K562 (cell line): Measurements from ENCODE around the gene LZTS2. TPM values are rescaled to one million over a fixed set of nuclear protein-coding genes. Genes with fewer than 3 reads are reported as not detected.

ENCODE experiments used
- ATAC-seq: fragments of 200-7000 bp; cut with Tn5 transposase; 3 replicates; pipeline ENCODE4 v1.9.1; 2020; ENCODE audit warnings: moderate library complexity
- BruUV-seq: library from RNA; stranded (reverse); fragments of 400-500 nt; replicated peaks from 2 replicates; lab custom pipeline; 2021; lab: Mats Ljungman, UMichigan
- CTCF ChIA-PET: fragments of 300-600 bp; formaldehyde crosslinking; extraction: SDS; loops from one replicate; lab custom pipeline; 2021; ENCODE audit warnings: low intra/inter-chr PET ratio; lab: Yijun Ruan, JAX
- POLR2A ChIA-PET: fragments of 300-600, 350-650 bp; sonication (Branson Sonifier 250); formaldehyde crosslinking; extraction: SDS; loops from one replicate; lab custom pipeline; 2021; ENCODE audit warnings: antibody characterized with exemption, inconsistent platforms; lab: Yijun Ruan, JAX
- DNase-seq, 4 experiments: peaks; one replicate each; pipeline versions ENCODE4 v3.0.0 to v3.0.0-alpha.2; 2011 to 2018; ENCODE audit warnings: low spot score in 3 of 4, mixed read lengths in 3 of 4; ENCODE audit errors: extremely low read depth in 1 of 4
- FAIRE-seq: peaks from 2 replicates; lab custom pipeline; 2011; peaks lifted over from hg19 to GRCh38; lab: Jason Lieb, UNC
- H2AFZ ChIP-seq: 2 replicates; pipeline ENCODE4 v1.6.0; 2011; ENCODE audit warnings: low read depth, low read length, control low read depth, inconsistent platforms
- H3K27ac ChIP-seq: fragments of 200-600 bp; 3 replicates; pipeline ENCODE4 v1.8.0; 2011; ENCODE audit warnings: low read depth, mild to moderate bottlenecking, control low read depth, inconsistent platforms, low read length, moderate library complexity, mixed read lengths; ENCODE audit errors: extremely low read depth
- H3K27me3 ChIP-seq, 2 experiments: fragments of 300-600 bp in 1 of 2; 2 replicates in 1 of 2; 3 replicates in 1 of 2; pipeline versions ENCODE4 v1.6.0 to v1.8.0; 2011; ENCODE audit warnings: inconsistent platforms in 2 of 2, low read length in 2 of 2, mild to moderate bottlenecking in 1 of 2, mixed read lengths in 1 of 2, moderate library complexity in 1 of 2; ENCODE audit not compliant: control insufficient read depth in 2 of 2, insufficient read depth in 2 of 2
- H3K36me3 ChIP-seq: fragments of 300-600 bp; 3 replicates; pipeline ENCODE4 v1.8.0; 2011; ENCODE audit warnings: mild to moderate bottlenecking, low read length, inconsistent platforms; ENCODE audit not compliant: control insufficient read depth, insufficient read depth
- H3K4me1 ChIP-seq, 2 experiments: fragments of 200-600 bp in 1 of 2; replicated peaks in 1 of 2; 2 replicates in 1 of 2; 3 replicates in 1 of 2; pipeline versions ENCODE4 v1.5.1 to v1.8.0; 2011; ENCODE audit warnings: inconsistent platforms in 2 of 2, low read length in 2 of 2, mild to moderate bottlenecking in 1 of 2, mixed read lengths in 1 of 2, moderate library complexity in 1 of 2; ENCODE audit not compliant: control insufficient read depth in 2 of 2, insufficient read depth in 2 of 2
- H3K4me2 ChIP-seq: 2 replicates; pipeline ENCODE4 v1.6.1; 2011; ENCODE audit warnings: low read length, control low read depth, inconsistent platforms, mixed read lengths; ENCODE audit not compliant: insufficient read depth
- H3K4me3 ChIP-seq: fragments of 200-600 bp; sonication (generic), shearing (Covaris generic); 2 replicates; pipeline ENCODE4 v1.5.1; 2016; ENCODE audit warnings: control low read depth, inconsistent platforms
- H3K79me2 ChIP-seq: fragments of 200-600 bp; 3 replicates; pipeline ENCODE4 v1.8.0; 2011; ENCODE audit warnings: low read length, inconsistent platforms; ENCODE audit not compliant: control insufficient read depth, insufficient read depth
- H3K9ac ChIP-seq, 2 experiments: 2 replicates each; pipeline versions ENCODE4 v1.6.0 to v1.6.1; 2011; ENCODE audit warnings: low read depth in 2 of 2, low read length in 2 of 2, control low read depth in 1 of 2, inconsistent platforms in 1 of 2, mild to moderate bottlenecking in 1 of 2, mixed read lengths in 1 of 2; ENCODE audit not compliant: insufficient read depth in 1 of 2
- H3K9me1 ChIP-seq: one replicate; pipeline ENCODE4 v1.6.0; 2011; ENCODE audit warnings: inconsistent platforms, mild to moderate bottlenecking, low read length, moderate library complexity; ENCODE audit not compliant: control insufficient read depth, insufficient read depth
- H3K9me3 ChIP-seq: replicated peaks from 2 replicates; pipeline ENCODE4 v1.5.1; 2011; ENCODE audit warnings: low read depth, low read length, inconsistent platforms; ENCODE audit not compliant: control insufficient read depth, insufficient read depth
- H4K20me1 ChIP-seq: replicated peaks from 2 replicates; pipeline ENCODE4 v1.6.1; 2011; ENCODE audit warnings: low read length, inconsistent platforms, mixed read lengths; ENCODE audit not compliant: control insufficient read depth, insufficient read depth
- CCNT2 ChIP-seq: IDR thresholded peaks from 2 replicates; pipeline ENCODE4 v1.6.1; 2011; ENCODE audit warnings: borderline replicate concordance, low read depth, mild to moderate bottlenecking, moderate library complexity, mixed read lengths, low read length; ENCODE audit not compliant: insufficient read length; ENCODE audit errors: extremely low read depth
- MEIS2 ChIP-seq: fragments of 450-650 bp; IDR thresholded peaks from 2 replicates; pipeline ENCODE4 v1.6.1; 2014; ENCODE audit warnings: mild to moderate bottlenecking; ENCODE audit not compliant: partially characterized antibody
- NFIC ChIP-seq: fragments of 450-650 bp; IDR thresholded peaks from 2 replicates; pipeline ENCODE4 v1.6.1; 2017; ENCODE audit warnings: mild to moderate bottlenecking, inconsistent platforms
- NR2C1 ChIP-seq, 2 experiments: fragments of 450-650 bp; IDR thresholded peaks; 2 replicates each; pipeline ENCODE4 v1.6.1; 2017; ENCODE audit warnings: mild to moderate bottlenecking in 2 of 2, antibody characterized with exemption in 1 of 2, inconsistent platforms in 1 of 2, missing compliant biosample characterization in 1 of 2, missing genetic modification characterization in 1 of 2
- PML ChIP-seq: IDR thresholded peaks from 2 replicates; pipeline ENCODE4 v1.6.1; 2012; ENCODE audit warnings: low read length, inconsistent platforms
- PYGO2 ChIP-seq: fragments of 450-650 bp; IDR thresholded peaks from 2 replicates; pipeline ENCODE4 v1.6.1; 2016; ENCODE audit warnings: mild to moderate bottlenecking, missing genetic modification characterization, moderate library complexity, missing compliant biosample characterization
- SAP30 ChIP-seq: fragments of 200-600 bp; sonication (generic); IDR thresholded peaks from 2 replicates; pipeline ENCODE4 v1.6.1; 2012; ENCODE audit warnings: borderline replicate concordance, low read depth, mild to moderate bottlenecking, moderate library complexity, low read length, control low read depth, inconsistent platforms; ENCODE audit not compliant: insufficient read depth, poor library complexity, severe bottlenecking
- SMAD2 ChIP-seq: fragments of 150-350 bp; IDR thresholded peaks from 2 replicates; pipeline ENCODE4 v1.6.1; 2014; ENCODE audit warnings: low read depth, mild to moderate bottlenecking, low read length
- SMARCA5 ChIP-seq: fragments of 450-650 bp; IDR thresholded peaks from 2 replicates; pipeline ENCODE4 v1.6.1; 2016
- SP1 ChIP-seq: sonication (generic); formaldehyde crosslinking; IDR thresholded peaks from 2 replicates; pipeline ENCODE4 v1.8.1; 2022; ENCODE audit warnings: mild to moderate bottlenecking, missing genetic modification reagents
- XRCC5 ChIP-seq: fragments of 200-400 bp; formaldehyde crosslinking; IDR thresholded peaks from 2 replicates; pipeline ENCODE4 v1.6.1; 2017; ENCODE audit warnings: low read depth, mild to moderate bottlenecking, low read length
- ZNF143 ChIP-seq: sonication (generic); formaldehyde crosslinking; IDR thresholded peaks from 2 replicates; pipeline ENCODE4 v1.9.0; 2022; ENCODE audit warnings: mild to moderate bottlenecking, missing genetic modification reagents
- ZNF431 ChIP-seq: sonication (generic); formaldehyde crosslinking; IDR thresholded peaks from 2 replicates; pipeline ENCODE4 v1.8.0; 2022; ENCODE audit warnings: mild to moderate bottlenecking, missing genetic modification reagents
- ZNF57 ChIP-seq: fragments of 450-650 bp; formaldehyde crosslinking; IDR thresholded peaks from 2 replicates; pipeline ENCODE4 v1.4.0; 2020; ENCODE audit warnings: mild to moderate bottlenecking, moderate library complexity
- ZNF77 ChIP-seq: fragments of 250-450 bp; sonication (Bioruptor Pico); IDR thresholded peaks from 2 replicates; pipeline ENCODE4 v1.5.0; 2020
- whole genome bisulfite sequencing: fragments of 100-300 bp; shearing (Covaris generic); methylation state at CpG from one replicate; pipeline ENCODE4 v1.1.6; 2016; ENCODE audit warnings: low coverage, mixed read lengths; ENCODE audit not compliant: insufficient coverage; ENCODE audit errors: missing lambda C conversion rate; 5-methylcytosine and 5-hydroxymethylcytosine counted together
- in situ Hi-C: fragments of 300-500 bp; cut with MboI; formaldehyde crosslinking; loops from 4 replicates; pipeline ENCODE4 v1.15.0; 2018; ENCODE audit warnings: inconsistent platforms, mixed read lengths
- intact Hi-C: fragments of 100-400 bp; cut with micrococcal nuclease; formaldehyde crosslinking; loops from 2 replicates; pipeline ENCODE4 v1.14.2; 2022
- polyA plus RNA-seq, 8 experiments: library from polyadenylated mRNA; depleted of rRNA in 4 of 8; stranded (reverse) in 5 of 8; unstranded in 3 of 8; fragments of >200 nt; fragmentation: Nextera tagmentation in 2 of 8; fragmentation: Illumina TruSeq in 1 of 8; extraction: Ambion mirVana in 2 of 8; extraction: Trizol in 1 of 8; gene quantifications; 2 replicates each; pipeline versions ENCODE4 v1.2.1 to v1.2.3, GENCODE V29; 2011 to 2014; ENCODE audit warnings: inconsistent platforms in 1 of 8, missing spikeins in 1 of 8
- total RNA-seq, 7 experiments: library from RNA; depleted of rRNA in 6 of 7; stranded (reverse); fragments of >200 nt in 6 of 7; fragmentation: Illumina TruSeq in 2 of 7; extraction: Trizol in 2 of 7; gene quantifications; 2 replicates each; pipeline versions ENCODE4 v1.2.1 to v1.2.3, GENCODE V29; 2011 to 2021; ENCODE audit warnings: low replicate concordance in 1 of 7
- TF ChIP-seq, protein P1 (sequence below): fragments of 250-450 bp; sonication (Bioruptor Pico); IDR thresholded peaks from 2 replicates; pipeline ENCODE4 v1.5.0; 2021
- TF ChIP-seq, protein P2 (sequence below): fragments of 200-800 bp; sonication (Bioruptor generic); IDR thresholded peaks from 2 replicates; pipeline ENCODE4 v1.6.1; 2017; ENCODE audit warnings: missing genetic modification characterization, missing compliant biosample characterization
- TF ChIP-seq, protein P3 (sequence below): fragments of 450-650 bp; IDR thresholded peaks from one replicate; pipeline ENCODE4 v1.6.1; 2018; ENCODE audit warnings: mild to moderate bottlenecking, moderate library complexity; ENCODE audit not compliant: partially characterized antibody

Gene LZTS2
- total and polyA plus RNA-seq, 9 of the 15 experiments (the other 6 are each of a cell fraction or from before 2014, with no cell fraction given) = 0.23 to 42.5 (median 14.7) TPM

GRCh38 chr10:100998183-100998990 is 1.2 kb upstream of the LZTS2 start:
- Histone ChIP-seq H4K20me1 (no peaks in the 10 kb centered on the region), H3K27ac (peak overlapping the region; percentile 93), H3K9me1 (no peaks in the 10 kb centered on the region), H3K9ac (peak overlapping the region; percentile 85 to 90), H3K27me3 (no peaks in the 10 kb centered on the region), H2AFZ (peak overlapping the region; percentile 86), H3K4me1 (peaks cover 26 to 75% of the 10 kb centered on the region in 2 experiments; a peak in 4 of 5 replicates), H3K4me2 (peak overlapping the region; percentile 100), H3K79me2 (peaks cover 64% of the 10 kb centered on the region), H3K36me3 (peaks cover 36% of the 10 kb centered on the region; the same call in 2 of the 3 replicates), H3K9me3 (no peaks in the 10 kb centered on the region), H3K4me3 (peak overlapping the region; percentile 76)
- ChIA-PET POLR2A (interaction anchor here (0.5 to 1.0 kb wide), 4 partner anchors 10 to 57 kb away, joined by 3 to 4 read pairs (median 3); no protein-coding TSS in a partner anchor), CTCF (interaction anchor here (0.6 to 9.3 kb wide), 3 partner anchors 14 to 315 kb away, joined by 3 to 150 read pairs (median 3); no protein-coding TSS in a partner anchor)
- in situ Hi-C loops (loop anchor here (25.0 kb wide), 1 partner anchor 1039 kb away; no protein-coding TSS in a partner anchor), intact Hi-C loops (loop anchor here (1.0 kb wide), 1 partner anchor 13 kb away; no protein-coding TSS in a partner anchor)
- ATAC-seq = peak; percentile 43
- BruUV-seq = no TSS peak
- under 1% methylated on average over 16 of the region's 25 CpGs for WGBS
- peak; percentile 37 for FAIRE-seq
- peak; percentile 65 to 86 (median 75) for DNase-seq
- TF ChIP-seq XRCC5 (no peak), ZNF143 (CRISPR knock-in tag) (no peak), SAP30 (no peak), NR2C1 (IDR thresholded peaks at IDR 0.05) (no peak), NR2C1 (tag; IDR thresholded peaks at IDR 0.05) (no peak), SP1 (CRISPR knock-in tag) (no peak), SMARCA5 (no peak), PYGO2 (tag) (no peak), ZNF77 (no peak), SMAD2 (no peak), CCNT2 (no peak), ZNF431 (CRISPR knock-in tag) (no peak), NFIC (peak; percentile 97), ZNF57 (CRISPR knock-in tag) (no peak), MEIS2 (peak; percentile 10), PML (no peak)
- TF ChIP-seq, protein P1, sequence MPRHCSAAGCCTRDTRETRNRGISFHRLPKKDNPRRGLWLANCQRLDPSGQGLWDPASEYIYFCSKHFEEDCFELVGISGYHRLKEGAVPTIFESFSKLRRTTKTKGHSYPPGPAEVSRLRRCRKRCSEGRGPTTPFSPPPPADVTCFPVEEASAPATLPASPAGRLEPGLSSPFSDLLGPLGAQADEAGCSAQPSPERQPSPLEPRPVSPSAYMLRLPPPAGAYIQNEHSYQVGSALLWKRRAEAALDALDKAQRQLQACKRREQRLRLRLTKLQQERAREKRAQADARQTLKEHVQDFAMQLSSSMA = no peak
- TF ChIP-seq, protein P2, sequence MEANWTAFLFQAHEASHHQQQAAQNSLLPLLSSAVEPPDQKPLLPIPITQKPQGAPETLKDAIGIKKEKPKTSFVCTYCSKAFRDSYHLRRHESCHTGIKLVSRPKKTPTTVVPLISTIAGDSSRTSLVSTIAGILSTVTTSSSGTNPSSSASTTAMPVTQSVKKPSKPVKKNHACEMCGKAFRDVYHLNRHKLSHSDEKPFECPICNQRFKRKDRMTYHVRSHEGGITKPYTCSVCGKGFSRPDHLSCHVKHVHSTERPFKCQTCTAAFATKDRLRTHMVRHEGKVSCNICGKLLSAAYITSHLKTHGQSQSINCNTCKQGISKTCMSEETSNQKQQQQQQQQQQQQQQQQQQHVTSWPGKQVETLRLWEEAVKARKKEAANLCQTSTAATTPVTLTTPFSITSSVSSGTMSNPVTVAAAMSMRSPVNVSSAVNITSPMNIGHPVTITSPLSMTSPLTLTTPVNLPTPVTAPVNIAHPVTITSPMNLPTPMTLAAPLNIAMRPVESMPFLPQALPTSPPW (CRISPR knock-in tag) = peak; percentile 85
- TF ChIP-seq, protein P3, sequence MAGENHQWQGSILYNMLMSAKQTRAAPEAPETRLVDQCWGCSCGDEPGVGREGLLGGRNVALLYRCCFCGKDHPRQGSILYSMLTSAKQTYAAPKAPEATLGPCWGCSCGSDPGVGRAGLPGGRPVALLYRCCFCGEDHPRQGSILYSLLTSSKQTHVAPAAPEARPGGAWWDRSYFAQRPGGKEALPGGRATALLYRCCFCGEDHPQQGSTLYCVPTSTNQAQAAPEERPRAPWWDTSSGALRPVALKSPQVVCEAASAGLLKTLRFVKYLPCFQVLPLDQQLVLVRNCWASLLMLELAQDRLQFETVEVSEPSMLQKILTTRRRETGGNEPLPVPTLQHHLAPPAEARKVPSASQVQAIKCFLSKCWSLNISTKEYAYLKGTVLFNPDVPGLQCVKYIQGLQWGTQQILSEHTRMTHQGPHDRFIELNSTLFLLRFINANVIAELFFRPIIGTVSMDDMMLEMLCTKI = no peak
